Progenitor cell of endocrine pancreas (in vitro differentiated cells): ENCODE results near the gene TAF8. TPM values are rescaled to one million over a fixed set of nuclear protein-coding genes. Genes with fewer than 3 reads are reported as not detected.

Source experiments
- DNase-seq: peaks from one replicate; pipeline ENCODE4 v3.0.0; 2021; ENCODE audit warnings: low spot score; ENCODE audit not compliant: unreplicated experiment
- H3K27ac Mint-ChIP-seq: 2 replicates; pipeline ENCODE4 v1.8.0; 2021; ENCODE audit warnings: mild to moderate bottlenecking, moderate library complexity, mixed read lengths
- H3K27me3 Mint-ChIP-seq: 2 replicates; pipeline ENCODE4 v1.8.0; 2021; ENCODE audit warnings: mixed read lengths
- H3K36me3 Mint-ChIP-seq: 2 replicates; pipeline ENCODE4 v1.8.0; 2022; ENCODE audit warnings: mixed read lengths; ENCODE audit not compliant: insufficient read depth
- H3K4me1 Mint-ChIP-seq: 2 replicates; pipeline ENCODE4 v1.8.0; 2021; ENCODE audit warnings: low read depth, mixed read lengths
- H3K4me3 Mint-ChIP-seq: 2 replicates; pipeline ENCODE4 v1.8.0; 2021; ENCODE audit warnings: low read depth, mild to moderate bottlenecking, moderate library complexity, mixed read lengths
- H3K9me3 Mint-ChIP-seq: 2 replicates; pipeline ENCODE4 v1.8.0; 2021; ENCODE audit warnings: low read depth, mixed read lengths
- CTCF ChIP-seq: fragments of 200-600 bp; sonication (generic); IDR thresholded peaks from one replicate; pipeline ENCODE4 v1.5.0; 2021; ENCODE audit warnings: antibody characterized with exemption, mild to moderate bottlenecking; ENCODE audit not compliant: unreplicated experiment
- total RNA-seq: library from RNA; stranded (reverse); gene quantifications from 2 replicates; pipeline ENCODE4 v1.2.1, GENCODE V29; 2021

The TAF8 gene
- total RNA-seq, 1 donor from 2014 or later = 38.9 TPM

GRCh38 chr6:42090819-42091717 lies 40.7 kb downstream of the TAF8 start:
- Mint-ChIP-seq H3K27me3 (peaks cover 15% of the 10 kb centered on the region), H3K36me3 (no peaks in the 10 kb centered on the region), H3K4me3 (no peak overlapping the region), H3K27ac (no peak overlapping the region), H3K4me1 (no peaks in the 10 kb centered on the region), H3K9me3 (no peaks in the 10 kb centered on the region)
- no peak for DNase-seq
- no peak for TF ChIP-seq CTCF

GRCh38 chr6:42091718-42092023 lies 41.3 kb downstream of the TAF8 start:
- Mint-ChIP-seq H3K27me3 (peaks cover 19% of the 10 kb centered on the region), H3K4me1 (peaks cover 1% of the 10 kb centered on the region), H3K9me3 (no peaks in the 10 kb centered on the region), H3K4me3 (no peak overlapping the region), H3K36me3 (no peaks in the 10 kb centered on the region), H3K27ac (no peak overlapping the region)
- no peak for TF ChIP-seq CTCF
- DNase-seq = no peak

GRCh38 chr6:42093582-42094329 lies 43.4 kb downstream of the TAF8 start:
- Mint-ChIP-seq H3K4me1 (peaks cover 1% of the 10 kb centered on the region), H3K27ac (no peak overlapping the region), H3K27me3 (peaks cover 27% of the 10 kb centered on the region), H3K4me3 (no peak overlapping the region), H3K9me3 (no peaks in the 10 kb centered on the region), H3K36me3 (no peaks in the 10 kb centered on the region)
- TF ChIP-seq CTCF = no peak
- no peak for DNase-seq

DNA sequence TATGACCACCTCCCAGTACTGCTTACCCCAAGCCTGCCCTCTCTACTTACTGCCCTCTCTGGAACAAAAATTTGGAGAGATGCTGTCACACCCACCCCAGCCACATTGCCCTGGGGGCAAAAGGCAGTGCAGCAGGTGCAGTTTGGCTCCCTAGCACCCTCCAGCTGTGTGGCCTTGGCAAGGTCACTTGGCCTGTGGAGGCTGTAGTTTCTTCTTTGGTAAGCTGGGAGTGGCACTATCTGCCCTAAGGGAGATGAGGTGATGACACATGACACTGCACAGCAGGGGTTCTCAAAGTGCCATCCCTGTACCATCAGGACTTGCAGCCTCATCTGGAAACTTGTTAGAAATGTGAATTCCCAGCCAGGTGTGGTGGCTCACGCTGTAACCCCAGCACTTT lies 44.8 kb downstream of the TAF8 start:
- no peak overlapping the region for H3K4me3 Mint-ChIP-seq
- no peak for DNase-seq
- H3K4me1 Mint-ChIP-seq = peaks cover 8% of the 10 kb centered on the region
- H3K36me3 Mint-ChIP-seq = no peaks in the 10 kb centered on the region
- H3K27me3 Mint-ChIP-seq = peaks cover 29% of the 10 kb centered on the region
- no peaks in the 10 kb centered on the region for H3K9me3 Mint-ChIP-seq
- TF ChIP-seq CTCF = no peak
- no peak overlapping the region for H3K27ac Mint-ChIP-seq

- H3K27ac Mint-ChIP-seq = peak overlapping the region; percentile 54
- H3K27me3 Mint-ChIP-seq = peaks cover 29% of the 10 kb centered on the region
- no peaks in the 10 kb centered on the region for H3K9me3 Mint-ChIP-seq
- H3K4me1 Mint-ChIP-seq = peaks cover 11% of the 10 kb centered on the region
- no peaks in the 10 kb centered on the region for H3K36me3 Mint-ChIP-seq
- no peak for DNase-seq
- no peak for TF ChIP-seq CTCF
- no peak overlapping the region for H3K4me3 Mint-ChIP-seq
Observed at GRCh38 chr6:42095776-42096541, 45.6 kb downstream of the TAF8 start.
